Thymus (tissue), 14 donors: ENCODE measurements around the gene CALHM5. TPM values are rescaled to one million over a fixed set of nuclear protein-coding genes. Genes with fewer than 3 reads are reported as not detected.
A peak's percentile ranks its signal among the peaks of the same experiment; 100 is the strongest.

Experiments
- DNase-seq, 9 donors: peaks; one replicate each; pipeline ENCODE4 v3.0.0-alpha.2; 2013; ENCODE audit warnings: low spot score in 9 of 9, low read depth in 6 of 9, missing footprints in 1 of 9
- H3K27ac ChIP-seq, 2 donors: one replicate each; pipeline ENCODE4 v1.5.1; 2013; ENCODE audit warnings: control low read depth in 1 of 2, low read depth in 1 of 2, low read length in 1 of 2, mild to moderate bottlenecking in 1 of 2, moderate library complexity in 1 of 2
- H3K27me3 ChIP-seq, 2 donors: one replicate each; pipeline ENCODE4 v1.5.1; 2013; ENCODE audit warnings: low read length in 1 of 2; ENCODE audit not compliant: control insufficient read depth in 2 of 2, insufficient read depth in 1 of 2
- H3K36me3 ChIP-seq, 2 donors: one replicate each; pipeline ENCODE4 v1.5.1; 2013; ENCODE audit warnings: low read length in 1 of 2, mild to moderate bottlenecking in 1 of 2, moderate library complexity in 1 of 2; ENCODE audit not compliant: control insufficient read depth in 2 of 2, insufficient read depth in 2 of 2
- H3K4me1 ChIP-seq, 2 donors: one replicate each; pipeline ENCODE4 v1.5.1; 2013; ENCODE audit warnings: low read length in 2 of 2; ENCODE audit not compliant: control insufficient read depth in 2 of 2, insufficient read depth in 2 of 2
- H3K4me3 ChIP-seq, 2 donors: one replicate each; pipeline ENCODE4 v1.5.1; 2013; ENCODE audit warnings: low read length in 2 of 2, control low read depth in 1 of 2, mild to moderate bottlenecking in 1 of 2
- H3K9me3 ChIP-seq, 2 donors: one replicate each; pipeline ENCODE4 v1.5.1; 2013; ENCODE audit warnings: low read length in 1 of 2, mild to moderate bottlenecking in 1 of 2; ENCODE audit not compliant: control insufficient read depth in 2 of 2, insufficient read depth in 1 of 2
- WGBS: extraction: QIAGEN DNeasy Blood & Tissue Kit; methylation state at CpG from one replicate; pipeline ENCODE4 v1.1.7; 2013; 5-methylcytosine and 5-hydroxymethylcytosine counted together
- long read RNA-seq, 10 donors: transcript quantifications; one replicate each; lab custom pipeline, GENCODE V29; 2026
- polyA plus RNA-seq: library from polyadenylated mRNA; stranded (reverse); fragments of 200-250 nt; gene quantifications from one replicate; pipeline ENCODE4 v1.2.3, GENCODE V29; 2013
- total RNA-seq: library from RNA; stranded (reverse); fragments of 120-200 nt; gene quantifications from one replicate; pipeline ENCODE4 v1.2.4, GENCODE V29; 2013
- donor health status: healthy.

Gene CALHM5, protein sequence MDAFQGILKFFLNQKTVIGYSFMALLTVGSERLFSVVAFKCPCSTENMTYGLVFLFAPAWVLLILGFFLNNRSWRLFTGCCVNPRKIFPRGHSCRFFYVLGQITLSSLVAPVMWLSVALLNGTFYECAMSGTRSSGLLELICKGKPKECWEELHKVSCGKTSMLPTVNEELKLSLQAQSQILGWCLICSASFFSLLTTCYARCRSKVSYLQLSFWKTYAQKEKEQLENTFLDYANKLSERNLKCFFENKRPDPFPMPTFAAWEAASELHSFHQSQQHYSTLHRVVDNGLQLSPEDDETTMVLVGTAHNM
- total RNA-seq, result 0.33 TPM
- 0.62 TPM for polyA plus RNA-seq
- long read RNA-seq, donor 1, result 0 reads
- long read RNA-seq, donor 2, result 0 reads
- long read RNA-seq, donor 3, result 0 reads
- long read RNA-seq, donor 4, result 0 reads
- long read RNA-seq, donor 5, full-length matches to known transcripts, result 2 of 2 reads
- long read RNA-seq, donor 5, partial matches to known transcripts, result 0 of 2 reads
- long read RNA-seq, donor 5, other reads (novel, unspliced or antisense), result 0 of 2 reads
- long read RNA-seq, donor 6, result 0 reads
- long read RNA-seq, donor 7, full-length matches to known transcripts, result 1 of 1 reads
- long read RNA-seq, donor 7, partial matches to known transcripts, result 0 of 1 reads
- long read RNA-seq, donor 7, other reads (novel, unspliced or antisense), result 0 of 1 reads
- long read RNA-seq, donor 8, result 0 reads
- long read RNA-seq, donor 9, full-length matches to known transcripts, result 1 of 1 reads
- long read RNA-seq, donor 9, partial matches to known transcripts, result 0 of 1 reads
- long read RNA-seq, donor 9, other reads (novel, unspliced or antisense), result 0 of 1 reads
- long read RNA-seq, donor 10, result 0 reads

- Histone ChIP-seq H3K27ac (peak within 1 kb of the TSS; percentile 8 to 34), H3K4me1 (no peaks in the 10 kb centered on the region), H3K4me3 (no peak within 1 kb of the TSS), H3K27me3 (no peaks in the 10 kb centered on the region), H3K36me3 (no peaks in the 10 kb centered on the region), H3K9me3 (no peaks in the 10 kb centered on the region)
- 93% methylated on average over 10 of the region's 10 CpGs for WGBS
- no peak for DNase-seq
These were observed at the start of gene CALHM5 for GRCh38 chr6:116511424-116512110. Gene CALHM5, plus strand, starts transcription at chr6:116511639. Its CDS starts 58 bp downstream, at chr6:116511697.

DNA sequence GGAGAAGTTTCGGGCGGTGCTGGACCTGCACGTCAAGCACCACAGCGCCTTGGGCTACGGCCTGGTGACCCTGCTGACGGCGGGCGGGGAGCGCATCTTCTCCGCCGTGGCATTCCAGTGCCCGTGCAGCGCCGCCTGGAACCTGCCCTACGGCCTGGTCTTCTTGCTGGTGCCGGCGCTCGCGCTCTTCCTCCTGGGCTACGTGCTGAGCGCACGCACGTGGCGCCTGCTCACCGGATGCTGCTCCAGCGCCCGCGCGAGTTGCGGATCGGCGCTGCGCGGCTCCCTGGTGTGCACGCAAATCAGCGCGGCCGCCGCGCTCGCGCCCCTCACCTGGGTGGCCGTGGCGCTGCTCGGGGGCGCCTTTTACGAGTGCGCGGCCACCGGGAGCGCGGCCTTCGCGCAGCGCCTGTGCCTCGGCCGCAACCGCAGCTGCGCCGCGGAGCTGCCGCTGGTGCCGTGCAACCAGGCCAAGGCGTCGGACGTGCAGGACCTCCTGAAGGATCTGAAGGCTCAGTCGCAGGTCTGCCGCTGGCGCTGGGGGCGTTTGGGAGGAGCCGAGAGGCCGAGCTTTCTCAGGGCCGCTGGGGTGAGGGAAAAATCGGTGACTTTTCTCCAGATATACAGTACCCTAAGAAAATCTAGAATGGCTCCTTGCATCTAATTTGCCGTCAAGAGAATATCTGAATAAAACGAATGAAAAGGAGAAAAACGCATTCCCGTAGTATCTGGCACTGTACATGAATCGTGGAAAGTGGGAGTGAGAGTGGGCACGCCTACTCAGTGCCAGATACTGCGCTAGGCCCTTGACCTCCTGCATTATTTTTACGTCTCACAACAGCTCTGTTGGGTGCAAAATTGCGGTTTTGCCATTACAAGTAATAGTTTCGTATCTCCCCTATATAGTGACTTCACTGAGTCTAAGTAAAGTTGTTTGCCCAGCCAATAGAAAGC, 49.2 kb upstream of the CALHM5 start:
- 2% methylated on average over 84 of the region's 84 CpGs for WGBS
- peak overlapping the region; percentile 45 to 59 for H3K4me3 ChIP-seq
- H3K4me1 ChIP-seq, result peaks cover 9 to 20% of the 10 kb centered on the region in 2 donors
- H3K9me3 ChIP-seq, result no peaks in the 10 kb centered on the region
- no peaks in the 10 kb centered on the region for H3K27me3 ChIP-seq
- peak overlapping the region; percentile 21 to 25 for H3K27ac ChIP-seq
- no peaks in the 10 kb centered on the region for H3K36me3 ChIP-seq
- peak; percentile 40 to 84 (median 61) for DNase-seq

- no peak for DNase-seq
- WGBS, result 82% methylated on average over 4 of the region's 4 CpGs
- Histone ChIP-seq H3K27me3 (no peaks in the 10 kb centered on the region), H3K4me1 (peaks cover 9 to 24% of the 10 kb centered on the region in 2 donors), H3K9me3 (no peaks in the 10 kb centered on the region), H3K4me3 (no peak overlapping the region), H3K27ac (no peak overlapping the region), H3K36me3 (no peaks in the 10 kb centered on the region)
These were observed 48.1 kb upstream of the CALHM5 start for GRCh38 chr6:116463301-116463700.

- no peaks in the 10 kb centered on the region for H3K27me3 ChIP-seq
- H3K27ac ChIP-seq, result no peak overlapping the region
- DNase-seq, result peak in 1 of 9 donors; percentile 45
- WGBS, result 27% methylated on average over 5 of the region's 5 CpGs
- H3K36me3 ChIP-seq, result no peaks in the 10 kb centered on the region
- no peaks in the 10 kb centered on the region for H3K9me3 ChIP-seq
- H3K4me3 ChIP-seq, result no peak overlapping the region
- peaks cover 9 to 24% of the 10 kb centered on the region in 2 donors for H3K4me1 ChIP-seq
These were observed 46.2 kb upstream of the CALHM5 start for GRCh38 chr6:116465246-116465645.

- no peaks in the 10 kb centered on the region for H3K27me3 ChIP-seq
- no peak overlapping the region for H3K4me3 ChIP-seq
- H3K27ac ChIP-seq, result no peak overlapping the region
- H3K36me3 ChIP-seq, result no peaks in the 10 kb centered on the region
- DNase-seq, result no peak
- no peaks in the 10 kb centered on the region for H3K9me3 ChIP-seq
- peaks cover 3 to 15% of the 10 kb centered on the region in 2 donors for H3K4me1 ChIP-seq
- 98% methylated on average over 1 of the region's 1 CpG for WGBS
These were observed 44.3 kb upstream of the CALHM5 start for GRCh38 chr6:116467096-116467495.

- Histone ChIP-seq H3K4me3 (no peak overlapping the region), H3K27ac (no peak overlapping the region), H3K4me1 (peaks cover 3 to 12% of the 10 kb centered on the region in 2 donors), H3K9me3 (no peaks in the 10 kb centered on the region), H3K27me3 (no peaks in the 10 kb centered on the region), H3K36me3 (no peaks in the 10 kb centered on the region)
- DNase-seq, result no peak
These were observed 43.9 kb upstream of the CALHM5 start for GRCh38 chr6:116467514-116467913.

DNA sequence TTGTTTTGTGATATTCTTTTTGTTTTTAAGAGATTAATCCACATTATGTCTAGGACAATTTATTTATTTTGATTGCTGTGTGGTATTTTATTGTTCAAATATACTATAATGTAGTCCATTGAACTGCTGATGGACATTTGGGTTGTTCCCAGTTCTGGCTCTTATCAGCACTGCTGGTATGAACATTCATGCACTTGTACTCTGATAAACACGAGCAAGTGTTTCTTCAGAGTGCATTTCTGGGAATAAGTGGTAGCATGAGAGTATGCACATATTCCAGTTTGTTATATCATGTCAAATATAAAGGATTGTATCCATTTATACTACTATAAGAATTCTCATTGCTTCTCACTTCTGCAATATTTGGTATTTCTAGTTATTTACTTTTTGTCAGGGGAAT, 43.1 kb upstream of the CALHM5 start:
- H3K9me3 ChIP-seq, result no peaks in the 10 kb centered on the region
- H3K27ac ChIP-seq, result no peak overlapping the region
- DNase-seq, result no peak
- no peaks in the 10 kb centered on the region for H3K36me3 ChIP-seq
- WGBS, result 94% methylated on average over 1 of the region's 1 CpG
- H3K4me1 ChIP-seq, result peaks cover 3 to 10% of the 10 kb centered on the region in 2 donors
- H3K4me3 ChIP-seq, result no peak overlapping the region
- no peaks in the 10 kb centered on the region for H3K27me3 ChIP-seq

- Histone ChIP-seq H3K9me3 (no peaks in the 10 kb centered on the region), H3K27me3 (no peaks in the 10 kb centered on the region), H3K4me3 (no peak overlapping the region), H3K4me1 (peaks cover 0 to 11% of the 10 kb centered on the region in 2 donors), H3K27ac (no peak overlapping the region), H3K36me3 (no peaks in the 10 kb centered on the region)
- 96% methylated on average over 1 of the region's 1 CpG for WGBS
- DNase-seq, result no peak
These were observed 39.9 kb upstream of the CALHM5 start for GRCh38 chr6:116471531-116471930.
